ENCODE measurements around the gene LIN52.
A peak's percentile ranks its signal among the peaks of the same experiment; 100 is the strongest.

Gene LIN52

DNA sequence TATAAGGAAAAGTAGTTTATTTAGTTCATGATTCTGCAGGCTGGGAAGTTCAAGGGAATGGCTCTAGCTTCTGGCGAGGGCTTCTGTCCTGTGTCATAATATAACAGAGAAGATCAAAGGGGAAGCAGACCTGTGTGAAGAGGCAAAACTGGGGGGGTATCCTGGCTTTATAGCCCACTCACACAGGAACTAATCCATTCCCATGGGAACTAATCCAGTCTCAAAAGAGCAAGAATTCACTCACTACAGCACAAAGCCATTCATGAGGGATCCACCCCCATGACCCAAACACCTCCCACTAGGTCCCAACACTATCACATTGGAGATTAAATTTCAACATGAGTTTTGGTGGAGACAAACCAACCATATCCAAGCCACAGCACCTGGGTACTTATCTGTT lies 7.4 kb upstream of the LIN52 start:
- no peak for TF ChIP-seq MYC (IDR thresholded peaks at IDR 0.05; ENCODE audit: low read depth, low read length)
- TF ChIP-seq, protein P1, sequence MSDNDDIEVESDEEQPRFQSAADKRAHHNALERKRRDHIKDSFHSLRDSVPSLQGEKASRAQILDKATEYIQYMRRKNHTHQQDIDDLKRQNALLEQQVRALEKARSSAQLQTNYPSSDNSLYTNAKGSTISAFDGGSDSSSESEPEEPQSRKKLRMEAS (IDR thresholded peaks at IDR 0.05; ENCODE audit: low read depth, low read length), result no peak
- TF ChIP-seq POLR2A (IDR thresholded peaks at IDR 0.05; ENCODE audit: extremely low read depth, insufficient read length), result no peak
- TF ChIP-seq, protein P2, sequence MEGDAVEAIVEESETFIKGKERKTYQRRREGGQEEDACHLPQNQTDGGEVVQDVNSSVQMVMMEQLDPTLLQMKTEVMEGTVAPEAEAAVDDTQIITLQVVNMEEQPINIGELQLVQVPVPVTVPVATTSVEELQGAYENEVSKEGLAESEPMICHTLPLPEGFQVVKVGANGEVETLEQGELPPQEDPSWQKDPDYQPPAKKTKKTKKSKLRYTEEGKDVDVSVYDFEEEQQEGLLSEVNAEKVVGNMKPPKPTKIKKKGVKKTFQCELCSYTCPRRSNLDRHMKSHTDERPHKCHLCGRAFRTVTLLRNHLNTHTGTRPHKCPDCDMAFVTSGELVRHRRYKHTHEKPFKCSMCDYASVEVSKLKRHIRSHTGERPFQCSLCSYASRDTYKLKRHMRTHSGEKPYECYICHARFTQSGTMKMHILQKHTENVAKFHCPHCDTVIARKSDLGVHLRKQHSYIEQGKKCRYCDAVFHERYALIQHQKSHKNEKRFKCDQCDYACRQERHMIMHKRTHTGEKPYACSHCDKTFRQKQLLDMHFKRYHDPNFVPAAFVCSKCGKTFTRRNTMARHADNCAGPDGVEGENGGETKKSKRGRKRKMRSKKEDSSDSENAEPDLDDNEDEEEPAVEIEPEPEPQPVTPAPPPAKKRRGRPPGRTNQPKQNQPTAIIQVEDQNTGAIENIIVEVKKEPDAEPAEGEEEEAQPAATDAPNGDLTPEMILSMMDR (IDR thresholded peaks at IDR 0.05; ENCODE audit: low read depth, low read length), result no peak
- no peak for DNase-seq (ENCODE audit: low read depth)
- no peak overlapping the region for H3K4me3 ChIP-seq (ENCODE audit: low read depth, low read length)

DNA sequence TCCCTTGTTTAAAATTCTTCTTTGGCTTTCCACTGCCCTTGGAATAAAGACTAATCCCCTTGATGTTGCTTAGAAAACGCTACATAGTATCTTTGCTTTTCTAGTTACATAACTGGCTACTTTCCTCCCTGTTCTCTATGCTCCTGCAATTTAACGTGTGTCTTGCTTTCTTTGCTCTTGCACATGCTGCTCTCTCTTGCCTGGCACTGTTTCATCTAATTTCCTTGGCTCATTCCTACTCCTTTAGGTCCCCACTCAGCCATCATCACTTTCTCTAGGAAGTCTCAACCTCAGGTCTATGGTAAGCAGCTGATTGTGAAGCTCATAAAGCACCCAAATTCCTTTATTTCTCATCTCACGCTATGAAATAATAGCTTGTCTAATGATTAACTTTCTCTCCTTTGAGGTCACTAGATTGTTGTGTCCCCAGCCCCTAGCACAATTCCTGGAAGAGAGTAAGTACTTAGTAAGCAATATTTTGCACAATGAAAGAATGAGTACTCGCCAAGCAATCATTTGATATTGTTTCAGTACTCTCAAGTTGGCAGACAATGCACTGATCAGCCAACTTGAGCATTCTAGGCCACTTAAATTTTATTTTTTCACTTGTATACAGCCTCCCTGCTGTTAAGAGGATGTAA lies 3.8 kb upstream of the LIN52 start:
- TF ChIP-seq MYC (IDR thresholded peaks at IDR 0.05; ENCODE audit: low read depth, low read length), result no peak
- TF ChIP-seq, protein P2 (IDR thresholded peaks at IDR 0.05; ENCODE audit: low read depth, low read length), result no peak
- no peak for TF ChIP-seq POLR2A (IDR thresholded peaks at IDR 0.05; ENCODE audit: extremely low read depth, insufficient read length)
- TF ChIP-seq, protein P1 (IDR thresholded peaks at IDR 0.05; ENCODE audit: low read depth, low read length), result no peak

DNA sequence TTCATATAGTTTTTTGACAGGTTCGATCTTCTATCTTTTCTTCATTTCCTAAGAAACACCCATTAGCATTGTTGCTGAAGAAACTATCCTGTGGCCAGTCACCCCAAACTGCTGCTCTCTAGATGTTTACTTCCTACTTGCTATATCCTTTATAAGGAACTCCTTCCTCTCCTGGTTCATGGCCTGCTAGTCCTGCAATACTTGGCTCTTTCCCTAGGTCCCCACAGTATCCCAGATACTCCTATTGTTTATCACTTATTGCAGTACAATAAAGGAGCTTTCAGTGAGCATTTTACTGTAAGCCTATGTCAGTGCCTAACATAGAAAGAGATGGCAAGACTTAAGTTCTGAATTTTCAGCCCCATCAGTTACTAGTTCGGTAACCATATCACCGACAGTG lies 3.3 kb upstream of the LIN52 start:
- TF ChIP-seq POLR2A (IDR thresholded peaks at IDR 0.05; ENCODE audit: extremely low read depth, insufficient read length) (no peak), MYC (IDR thresholded peaks at IDR 0.05; ENCODE audit: low read depth, low read length) (no peak)
- TF ChIP-seq, protein P1 (IDR thresholded peaks at IDR 0.05; ENCODE audit: low read depth, low read length), result no peak
- TF ChIP-seq, protein P2 (IDR thresholded peaks at IDR 0.05; ENCODE audit: low read depth, low read length), result no peak
- H3K4me3 ChIP-seq (ENCODE audit: low read depth, low read length), result no peak overlapping the region
- no peak for DNase-seq (ENCODE audit: low read depth)

More for the DNA sequence above, 3.8 kb upstream of the LIN52 start:
- no peak for DNase-seq (ENCODE audit: low read depth)
- H3K4me3 ChIP-seq (ENCODE audit: low read depth, low read length), result no peak overlapping the region

DNA sequence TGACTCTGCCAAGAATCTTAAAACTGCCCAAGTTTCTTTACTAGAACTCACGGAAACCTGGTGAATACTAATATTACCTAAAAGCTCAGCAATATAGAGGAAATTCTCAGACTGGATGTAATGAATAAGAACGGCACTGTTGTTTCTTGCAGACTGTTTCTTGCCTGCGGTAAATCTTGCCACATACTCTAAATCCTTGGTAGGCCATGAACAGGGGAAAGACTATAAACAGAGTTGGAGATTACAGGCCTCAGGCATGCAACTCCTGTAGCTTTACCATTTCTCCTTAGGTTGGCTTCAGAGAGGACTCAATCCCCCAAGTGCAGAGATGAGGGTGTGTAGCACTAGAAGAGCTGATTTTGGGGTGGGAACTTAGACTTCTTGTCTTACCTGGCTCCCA lies 1.6 kb upstream of the LIN52 start:
- TF ChIP-seq, protein P1 (IDR thresholded peaks at IDR 0.05; ENCODE audit: low read depth, low read length), result no peak
- TF ChIP-seq MYC (IDR thresholded peaks at IDR 0.05; ENCODE audit: low read depth, low read length) (no peak), POLR2A (IDR thresholded peaks at IDR 0.05; ENCODE audit: extremely low read depth, insufficient read length) (no peak)
- TF ChIP-seq, protein P2 (IDR thresholded peaks at IDR 0.05; ENCODE audit: low read depth, low read length), result no peak
- no peak for DNase-seq (ENCODE audit: low read depth)
- peak overlapping the region; percentile 98 for H3K4me3 ChIP-seq (ENCODE audit: low read depth, low read length)

DNA sequence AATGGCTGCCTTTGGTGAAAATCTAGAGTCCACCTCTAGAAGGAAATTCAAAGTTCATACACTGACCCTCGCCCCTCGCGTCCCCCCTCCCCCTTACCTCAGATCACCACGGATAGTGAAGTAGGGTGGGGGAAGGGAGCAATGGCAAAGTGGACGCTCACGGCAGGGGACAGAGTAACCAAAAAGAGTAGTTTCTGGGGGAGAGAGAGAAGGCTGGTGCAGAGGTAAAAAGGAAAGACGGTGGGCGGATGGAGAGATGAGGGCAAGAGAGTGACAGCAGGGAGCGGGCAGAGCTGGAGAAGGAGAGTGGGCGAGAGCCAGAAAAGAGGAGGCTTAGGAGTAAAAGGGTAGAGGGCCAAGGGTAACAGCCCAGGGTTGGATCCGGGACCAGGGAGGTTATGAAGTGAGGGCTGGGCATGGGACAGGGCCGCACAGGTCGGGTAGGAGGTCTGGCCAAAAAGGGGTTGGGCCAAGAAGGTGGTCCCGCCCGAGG lies 926 bp upstream of the LIN52 start:
- TF ChIP-seq, protein P2 (IDR thresholded peaks at IDR 0.05; ENCODE audit: low read depth, low read length), result no peak
- TF ChIP-seq MYC (IDR thresholded peaks at IDR 0.05; ENCODE audit: low read depth, low read length) (no peak), POLR2A (IDR thresholded peaks at IDR 0.05; ENCODE audit: extremely low read depth, insufficient read length) (no peak)
- TF ChIP-seq, protein P1 (IDR thresholded peaks at IDR 0.05; ENCODE audit: low read depth, low read length), result no peak
- DNase-seq (ENCODE audit: low read depth), result no peak
- peak overlapping the region; percentile 98 for H3K4me3 ChIP-seq (ENCODE audit: low read depth, low read length)

Measured in NB4 (cell line).